GM21526 (cell line): ENCODE results near the gene SMYD1.

Experiments
- ATAC-seq: cut with Tn5 transposase; IDR thresholded peaks from one replicate; pipeline ENCODE4 v1.9.1; 2021; ENCODE audit warnings: moderate library complexity; ENCODE audit not compliant: unreplicated experiment, low FRiP score

SMYD1 gene

GRCh38 chr2:88055371-88056128 is 12.1 kb upstream of the SMYD1 start, which contains the start of gene KRCC1:
KRCC1 (minus strand) TSS chr2:88055783; CDS start chr2:88028563, 27,220 bp downstream.
- peak; percentile 96 for ATAC-seq

- no peak for ATAC-seq
These were observed 10.2 kb upstream of the SMYD1 start for GRCh38 chr2:88057437-88057844.

GRCh38 chr2:88058191-88058590 is 9.4 kb upstream of the SMYD1 start:
- ATAC-seq, result no peak

GRCh38 chr2:88059979-88060906 is 7.4 kb upstream of the SMYD1 start:
- ATAC-seq, result no peak

GRCh38 chr2:88060907-88061275 is 6.7 kb upstream of the SMYD1 start:
- ATAC-seq, result no peak

GRCh38 chr2:88061295-88061694 is 6.3 kb upstream of the SMYD1 start:
- ATAC-seq, result no peak

- ATAC-seq, result no peak
These were observed 1.1 kb upstream of the SMYD1 start for GRCh38 chr2:88066543-88066942.

GRCh38 chr2:88067189-88067588 is 436 bp upstream of the SMYD1 start:
- ATAC-seq, result no peak

- no peak for ATAC-seq
These were observed 419 bp downstream of the SMYD1 start for GRCh38 chr2:88068044-88068443.

- no peak for ATAC-seq
These were observed 1.5 kb downstream of the SMYD1 start for GRCh38 chr2:88069117-88069516.

GRCh38 chr2:88070055-88070454 is 2.4 kb downstream of the SMYD1 start:
- ATAC-seq, result no peak

- no peak for ATAC-seq
These were observed 3.7 kb downstream of the SMYD1 start for GRCh38 chr2:88071365-88071764.

GRCh38 chr2:88074150-88074549 is 6.5 kb downstream of the SMYD1 start:
- ATAC-seq, result no peak

- ATAC-seq, result no peak
These were observed 7.2 kb downstream of the SMYD1 start for GRCh38 chr2:88074854-88075292.

GRCh38 chr2:88077080-88077479 is 9.5 kb downstream of the SMYD1 start:
- no peak for ATAC-seq

- no peak for ATAC-seq
These were observed 11.1 kb downstream of the SMYD1 start for GRCh38 chr2:88078643-88079172.

- ATAC-seq, result no peak
These were observed 12.9 kb downstream of the SMYD1 start for GRCh38 chr2:88080545-88080944.

- no peak for ATAC-seq
These were observed 14.4 kb downstream of the SMYD1 start for GRCh38 chr2:88081924-88082608.

GRCh38 chr2:88082781-88083180 is 15.2 kb downstream of the SMYD1 start:
- no peak for ATAC-seq

- ATAC-seq, result no peak
These were observed 17.5 kb downstream of the SMYD1 start for GRCh38 chr2:88085099-88085498.

- ATAC-seq, result no peak
These were observed 18.0 kb downstream of the SMYD1 start for GRCh38 chr2:88085602-88086001.
